GM19372 (cell line): ENCODE measurements around the gene TBC1D10A.
"Not testable (repeated sequence)": the region's sequence is repeated elsewhere in the genome, so short reads cannot be mapped to it uniquely, and the experiment has no call there.

Source experiments
- ATAC-seq: cut with Tn5 transposase; IDR thresholded peaks from one replicate; pipeline ENCODE4 v1.9.1; 2021; ENCODE audit warnings: mild to moderate bottlenecking, low read depth, moderate library complexity; ENCODE audit not compliant: unreplicated experiment

TBC1D10A gene

DNA sequence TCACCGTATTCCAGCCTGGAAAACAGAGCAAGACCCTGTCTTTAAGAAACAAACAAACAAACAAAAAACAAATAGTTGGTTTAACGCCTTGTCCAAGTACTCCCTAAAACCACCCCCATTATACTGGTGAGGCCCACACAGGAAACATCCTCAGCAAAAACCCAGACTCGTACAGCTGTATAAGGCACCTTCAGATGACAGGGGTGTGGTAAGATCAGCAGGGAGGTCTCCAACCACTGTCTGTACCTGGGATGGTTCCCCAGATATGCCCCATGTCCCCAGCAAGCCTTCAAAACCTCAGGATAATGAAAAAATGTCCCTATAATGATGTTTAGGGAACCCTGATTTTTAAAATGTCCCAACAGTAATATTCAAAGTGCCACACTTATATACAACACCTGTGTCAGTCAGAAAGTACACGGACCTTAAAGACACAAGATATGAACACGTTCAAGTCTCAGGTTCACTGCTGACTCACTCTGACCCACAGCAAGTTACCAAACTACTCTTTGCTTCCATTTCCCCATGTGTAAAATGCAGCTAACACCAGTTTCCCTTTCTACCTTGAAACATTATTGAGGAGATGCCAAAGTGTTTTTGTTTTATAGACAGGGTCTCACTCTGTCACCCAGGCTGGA is 20.6 kb upstream of the TBC1D10A start:
- no peak for ATAC-seq

DNA sequence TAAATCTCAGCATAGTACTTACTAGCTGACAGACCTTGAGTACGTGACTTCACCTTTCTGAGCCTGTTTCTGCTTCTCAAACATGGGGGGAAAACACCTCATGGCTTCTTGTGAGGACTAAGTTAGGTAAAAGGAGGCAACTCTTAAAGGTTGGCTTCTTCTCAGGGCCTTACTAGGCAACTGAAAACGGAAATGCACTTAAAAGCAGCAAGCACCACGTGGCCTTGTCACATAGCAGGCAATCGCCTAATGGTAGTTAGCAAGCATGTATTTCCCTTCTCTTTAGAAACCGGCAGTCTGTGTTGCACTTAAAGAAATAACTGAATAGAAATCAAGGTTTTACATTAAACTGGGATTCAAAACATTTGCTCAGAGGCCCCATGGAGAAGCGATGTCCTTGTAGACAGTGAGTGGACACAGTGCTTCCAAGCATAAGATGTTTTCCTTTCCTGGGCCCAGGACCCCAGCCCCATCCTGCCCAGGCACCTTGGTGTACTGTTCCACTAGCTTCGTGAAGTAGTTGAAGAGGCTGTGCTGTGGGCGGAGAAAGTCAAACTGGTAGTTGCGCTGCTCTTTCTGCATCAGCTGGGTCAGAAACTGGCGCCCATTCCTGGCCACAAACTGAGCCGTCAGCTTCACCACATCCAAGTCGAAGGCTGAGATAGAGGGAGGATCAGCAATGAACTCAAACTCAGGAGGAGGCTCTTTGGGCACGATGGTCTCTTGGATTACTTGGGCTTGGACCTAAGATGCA is 17.9 kb upstream of the TBC1D10A start:
- no peak for ATAC-seq

DNA sequence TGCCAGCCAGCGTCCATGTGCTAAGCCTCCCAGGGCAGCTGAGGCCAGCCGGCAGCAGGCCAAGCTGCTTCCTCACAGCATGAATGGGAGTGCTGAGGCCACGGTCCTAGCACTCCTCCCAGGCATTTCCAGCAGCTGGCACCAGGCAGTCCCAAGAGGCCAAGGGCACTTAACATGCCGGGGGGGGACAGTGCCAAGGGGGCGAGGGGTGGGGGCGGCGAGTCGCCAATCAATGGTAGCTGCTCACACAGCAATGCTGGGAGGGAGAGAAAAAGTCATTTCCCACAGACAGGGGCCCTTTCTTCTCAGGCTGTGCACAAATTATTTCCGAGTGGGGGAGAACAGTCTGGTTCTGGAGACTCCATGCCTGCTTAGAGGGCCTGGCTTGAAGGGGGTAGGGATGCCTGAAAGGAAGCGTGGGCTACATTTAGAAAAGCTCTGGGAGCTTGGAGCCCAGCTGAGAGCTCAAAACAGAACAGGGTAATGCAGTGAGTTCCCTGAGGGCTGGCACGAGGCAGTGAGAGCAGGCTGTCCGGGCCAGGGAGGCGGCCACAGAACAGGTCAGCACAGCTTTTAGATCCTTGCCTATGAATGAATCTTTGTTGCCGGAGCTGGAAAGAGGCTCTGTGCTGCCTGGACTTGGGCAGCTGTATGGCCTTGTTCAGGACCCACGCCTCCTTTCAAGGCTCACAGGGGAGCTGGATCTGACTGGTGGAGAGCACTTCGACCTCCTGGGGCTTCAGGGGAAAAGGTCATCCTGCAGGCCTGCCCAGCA is 14.4 kb upstream of the TBC1D10A start:
- no peak for ATAC-seq

DNA sequence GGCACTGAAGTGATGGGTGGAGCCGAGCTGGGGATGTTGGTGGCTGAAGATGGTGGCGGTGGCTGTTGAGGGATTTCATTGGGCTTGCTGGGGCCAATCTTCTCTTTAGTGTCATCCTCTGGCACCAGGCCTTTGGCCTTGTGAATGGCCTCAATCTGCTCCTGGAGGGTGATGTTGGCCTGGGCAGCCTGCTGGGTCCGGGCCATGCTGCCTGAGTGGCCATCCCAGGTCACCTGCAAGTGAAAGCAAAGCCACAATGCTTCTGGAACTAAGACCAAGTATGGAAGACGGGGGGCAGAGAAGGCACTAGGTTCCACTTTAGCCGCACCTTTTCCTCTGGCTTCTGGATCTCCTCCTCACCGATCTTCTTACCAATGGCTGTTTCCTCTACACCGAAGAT is 12.1 kb upstream of the TBC1D10A start:
- no peak for ATAC-seq

DNA sequence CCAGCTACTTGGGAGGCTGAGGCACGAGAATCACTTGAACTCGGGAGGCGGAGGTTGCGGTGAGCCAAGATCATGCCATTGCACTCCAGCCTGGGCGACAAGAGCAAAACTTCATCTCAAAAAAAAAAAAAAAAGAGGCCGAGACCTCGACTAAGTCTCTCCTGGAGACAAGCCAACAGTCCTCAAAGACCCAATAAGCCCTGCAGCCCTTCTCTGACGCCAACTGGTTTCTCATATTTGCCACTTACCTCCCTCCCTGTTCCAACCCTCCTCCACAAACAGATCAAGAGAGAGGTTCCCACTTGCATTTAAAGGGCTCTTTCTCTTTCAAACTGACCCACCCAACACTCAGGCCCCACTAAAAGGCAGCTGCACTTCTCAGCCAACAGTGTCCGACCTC is 11.6 kb upstream of the TBC1D10A start:
- not testable (repeated sequence) for ATAC-seq

DNA sequence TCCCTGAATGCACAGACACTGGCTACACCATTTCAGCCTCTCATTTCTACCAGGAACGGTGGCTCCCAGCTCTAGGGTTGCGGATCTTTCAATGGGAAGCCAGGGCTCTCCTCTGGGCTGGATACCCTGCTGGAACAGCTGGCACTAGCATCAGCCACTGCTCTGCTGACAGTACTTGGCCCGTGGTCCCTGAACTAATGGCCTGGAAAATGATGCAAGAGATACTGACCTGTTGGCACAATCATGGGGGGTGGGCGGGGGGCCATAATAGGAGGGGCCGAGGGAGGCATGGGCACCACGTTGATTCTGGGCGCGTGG is 10.7 kb upstream of the TBC1D10A start:
- ATAC-seq, result no peak

DNA sequence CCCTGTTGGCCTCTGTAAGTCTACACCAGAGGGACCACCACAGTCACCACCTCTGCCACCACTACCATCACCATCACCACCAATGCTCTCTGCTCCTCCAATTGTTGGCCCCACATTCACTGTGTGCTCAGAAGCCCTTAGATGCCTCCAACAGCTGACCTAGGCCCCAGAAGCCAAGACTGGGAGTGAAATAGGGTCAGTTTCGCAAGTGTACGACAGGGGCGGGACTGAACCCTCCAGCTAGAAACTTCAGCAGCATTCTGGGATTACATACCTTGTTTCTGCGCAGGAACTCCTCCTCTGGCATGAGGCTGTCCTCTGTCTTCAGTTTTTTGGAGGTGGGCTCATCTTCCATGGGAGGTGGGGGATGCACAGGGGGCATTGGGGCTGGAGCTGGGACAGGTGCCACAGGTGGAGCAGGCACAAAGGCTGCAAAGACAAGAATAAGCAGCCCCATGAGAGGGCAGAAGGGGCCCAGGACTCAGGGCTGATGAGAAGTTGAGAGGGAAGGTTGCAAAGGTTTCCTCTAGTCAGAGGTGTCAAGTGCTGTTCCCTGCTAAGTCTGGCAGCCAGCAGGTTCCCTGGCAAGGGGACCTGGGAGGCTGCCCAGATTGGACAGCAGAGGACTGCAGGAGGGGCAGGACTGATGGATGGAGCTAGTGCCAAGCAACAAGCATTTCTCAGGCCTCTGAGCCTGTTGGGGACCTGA is 10.2 kb upstream of the TBC1D10A start:
- ATAC-seq, result no peak

DNA sequence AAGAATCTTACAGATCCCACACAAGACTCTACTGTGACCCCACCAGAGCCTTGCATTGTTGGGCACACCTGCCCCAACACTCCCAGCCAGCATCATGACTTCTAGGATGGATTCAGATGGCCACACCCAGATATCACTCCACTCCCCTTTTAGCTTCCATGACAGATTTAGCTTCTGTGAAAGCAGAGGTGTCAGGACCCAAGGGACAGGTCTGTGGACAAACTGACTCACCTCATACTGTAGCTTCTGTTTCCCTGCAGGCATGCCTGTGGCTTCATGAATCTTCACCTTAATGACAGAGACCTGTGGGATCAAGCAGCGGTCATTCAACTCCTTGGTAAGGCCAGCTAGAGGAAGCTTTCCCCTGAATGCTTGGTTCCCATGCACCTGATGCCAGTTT is 8.5 kb upstream of the TBC1D10A start:
- ATAC-seq, result no peak

DNA sequence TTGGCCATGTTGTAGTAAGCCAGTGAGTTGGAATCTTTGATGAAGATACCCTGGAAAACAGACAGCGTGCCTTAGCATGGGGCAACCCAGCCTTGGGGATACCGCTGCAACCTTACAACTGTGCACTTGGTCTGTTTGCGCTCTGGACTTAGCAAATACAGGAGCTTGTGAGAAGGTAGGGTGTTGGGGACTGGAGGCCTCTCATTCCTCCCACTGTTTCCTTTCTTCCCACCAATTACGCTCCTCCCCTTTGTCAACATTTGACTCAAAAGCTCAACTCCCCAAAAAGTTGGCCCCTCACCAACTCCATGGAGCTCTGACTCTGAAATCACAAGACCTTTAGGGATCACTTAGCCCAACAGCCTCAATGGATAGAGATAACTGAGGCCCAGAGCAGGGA is 7.9 kb upstream of the TBC1D10A start:
- no peak for ATAC-seq

DNA sequence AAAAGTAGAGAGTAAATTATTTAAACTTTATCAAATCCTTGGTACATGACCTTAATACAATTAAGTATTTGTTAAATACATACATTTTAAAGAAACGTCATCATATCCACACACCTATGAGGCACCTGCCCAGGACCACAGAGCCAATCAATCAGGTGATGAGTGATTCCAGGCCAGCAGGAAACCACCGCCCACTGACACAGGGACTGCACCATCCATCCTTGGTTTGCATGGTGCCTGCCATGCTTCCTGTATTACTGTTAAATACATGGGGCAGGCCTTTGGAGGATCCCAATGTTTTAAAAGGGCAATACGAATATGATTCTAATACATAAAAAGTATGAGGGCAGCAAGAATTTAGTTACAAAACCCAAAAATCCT is 7.0 kb upstream of the TBC1D10A start:
- no peak for ATAC-seq

DNA sequence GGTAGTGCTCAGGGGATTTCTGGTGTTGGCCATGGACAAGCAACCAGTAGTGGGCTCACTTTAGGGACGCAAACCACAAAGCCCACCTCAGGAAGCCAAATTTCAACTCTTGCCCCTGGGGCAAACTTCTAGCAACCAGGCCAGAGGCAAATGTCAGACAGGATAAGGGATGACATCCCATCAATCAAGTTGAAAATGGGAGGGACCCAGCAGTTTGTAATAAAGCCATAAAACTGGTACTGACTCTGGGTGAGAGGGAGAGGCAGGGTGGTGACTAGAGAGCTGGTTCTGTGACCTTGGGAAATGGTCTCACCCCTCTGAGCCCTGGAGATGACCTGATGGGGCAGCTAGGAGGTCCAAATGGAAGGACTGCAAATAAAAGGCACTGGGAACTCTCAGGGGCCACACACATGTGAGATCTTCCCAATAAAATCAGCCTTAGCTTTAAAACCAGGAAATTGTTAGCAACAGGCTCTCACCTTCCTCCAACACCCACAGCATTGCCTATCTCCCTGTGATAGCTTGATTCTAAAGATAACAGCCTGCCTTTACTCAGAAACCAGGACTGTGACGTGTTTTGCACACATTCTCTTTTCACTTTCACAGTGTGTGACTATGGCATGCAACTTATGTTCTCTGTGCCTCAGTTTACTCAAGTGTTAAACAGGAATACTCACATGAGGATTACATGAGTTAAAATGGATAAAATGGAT is 6.4 kb upstream of the TBC1D10A start:
- no peak for ATAC-seq

DNA sequence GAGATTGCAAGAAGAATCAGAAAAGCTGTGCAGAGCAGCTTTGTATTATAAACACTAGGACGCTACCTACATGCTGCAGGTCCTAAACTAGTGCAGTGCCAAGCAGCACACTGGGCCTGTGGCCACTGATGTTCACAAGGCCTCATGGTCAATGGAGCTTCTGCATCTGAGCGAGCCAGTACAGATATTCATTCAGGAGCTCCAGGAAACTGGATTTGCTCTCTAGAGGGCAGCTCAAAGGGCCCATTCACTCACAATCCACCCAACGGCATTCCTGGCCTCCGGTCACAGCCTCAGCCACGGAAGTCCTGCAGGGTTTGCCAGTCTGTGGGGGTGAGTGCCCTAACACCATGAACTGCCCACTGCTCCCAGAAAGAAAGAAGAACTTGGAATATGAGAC is 5.8 kb upstream of the TBC1D10A start:
- no peak for ATAC-seq

DNA sequence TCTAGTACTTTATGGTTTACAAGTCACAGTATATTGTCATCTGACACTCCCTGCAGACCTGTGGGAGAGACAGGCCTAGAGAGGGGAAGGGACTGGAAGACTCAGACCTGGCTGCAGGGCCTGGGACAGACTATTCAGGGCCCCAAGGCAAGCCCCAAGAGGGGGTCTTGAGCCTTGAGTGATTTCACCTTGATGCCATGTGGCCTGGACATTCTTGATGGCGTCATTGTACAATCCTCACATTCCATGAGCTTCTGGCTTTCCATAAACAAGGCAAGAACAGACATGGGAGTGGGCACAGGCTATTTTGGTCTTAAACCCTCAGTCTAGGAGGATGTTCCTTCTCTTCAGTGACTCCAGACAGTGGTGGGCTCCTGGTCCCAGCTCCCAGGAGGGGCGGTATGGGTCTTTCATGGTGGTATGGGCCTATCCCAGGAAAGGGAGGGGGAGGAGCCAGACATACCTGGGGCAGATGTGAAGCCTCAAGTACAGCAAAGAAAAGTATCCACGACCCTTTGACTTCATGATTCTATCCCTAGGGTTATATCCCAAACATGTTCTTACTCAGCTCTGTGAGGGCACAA is 1.8 kb upstream of the TBC1D10A start:
- ATAC-seq, result no peak

DNA sequence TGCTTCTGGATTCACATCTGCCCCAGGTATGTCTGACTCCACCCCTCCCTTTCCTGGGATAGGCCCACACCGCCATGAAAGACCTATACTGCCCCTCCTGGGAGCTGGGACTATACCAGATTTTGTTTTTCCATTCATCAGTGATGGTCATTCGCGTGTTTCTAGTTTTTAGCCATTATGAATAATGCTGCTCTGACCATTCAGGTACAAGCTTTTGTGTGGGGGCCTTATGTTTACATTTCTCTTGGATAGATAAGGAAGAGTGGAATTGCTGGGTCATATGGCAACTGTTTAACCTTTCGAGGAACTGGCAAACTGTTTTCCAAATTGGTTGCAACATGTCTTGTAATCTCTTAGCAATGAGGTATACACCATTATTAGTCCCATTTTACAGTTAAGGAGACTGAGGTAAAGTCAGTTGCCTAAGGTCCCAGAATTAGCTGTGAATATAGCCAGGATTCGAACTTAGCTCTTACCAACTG is 1.2 kb upstream of the TBC1D10A start:
- no peak for ATAC-seq

DNA sequence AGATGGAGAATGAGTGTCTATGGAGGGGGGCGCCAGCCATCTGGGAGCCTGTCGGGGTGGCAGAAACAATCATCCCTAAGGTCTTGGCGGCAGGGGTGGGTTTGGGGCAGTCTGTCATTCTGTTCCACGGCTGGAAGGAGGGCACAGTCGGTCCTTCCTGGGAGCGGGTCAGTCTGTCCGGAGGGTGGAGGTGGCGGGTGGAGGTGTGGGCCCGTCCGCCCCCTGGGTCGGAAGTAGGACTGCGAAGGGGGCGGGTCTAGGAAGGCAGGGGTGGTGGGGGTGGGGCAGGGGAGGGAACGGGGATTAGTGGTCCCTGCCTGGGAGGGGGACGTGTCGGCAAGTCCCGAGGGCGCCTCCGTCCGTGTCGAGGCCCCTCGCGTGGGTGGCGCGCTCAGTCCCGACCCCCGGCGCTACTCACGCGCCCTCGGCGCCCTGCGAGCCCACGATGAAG is 461 bp downstream of the TBC1D10A start:
- ATAC-seq, result peak; percentile 28

DNA sequence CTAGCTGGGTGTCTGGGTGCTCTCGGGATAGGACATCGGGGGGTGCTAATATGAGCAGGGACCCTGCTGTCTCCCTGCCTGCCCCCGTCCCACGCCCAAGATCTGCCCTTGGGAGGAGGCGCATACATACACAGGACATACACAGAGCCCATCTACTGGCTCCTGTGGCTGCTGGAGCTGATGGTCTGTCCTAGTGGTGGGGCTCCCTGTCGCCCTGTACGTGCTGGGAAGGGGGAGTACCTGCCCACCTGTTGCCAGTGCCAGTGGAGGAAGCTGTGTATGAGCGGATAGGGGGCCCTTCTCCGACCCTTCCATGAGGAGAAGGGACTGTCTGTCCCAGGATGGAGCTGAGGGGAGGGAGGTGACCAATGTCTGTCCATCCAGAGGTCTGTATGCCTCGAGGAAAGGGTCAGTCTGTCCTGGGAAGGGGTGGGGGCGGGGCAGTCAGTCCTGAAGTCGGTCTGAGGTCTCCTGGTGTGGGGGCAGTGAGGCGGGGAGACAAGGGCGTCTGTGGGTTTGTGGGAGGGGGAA is 952 bp downstream of the TBC1D10A start:
- no peak for ATAC-seq

DNA sequence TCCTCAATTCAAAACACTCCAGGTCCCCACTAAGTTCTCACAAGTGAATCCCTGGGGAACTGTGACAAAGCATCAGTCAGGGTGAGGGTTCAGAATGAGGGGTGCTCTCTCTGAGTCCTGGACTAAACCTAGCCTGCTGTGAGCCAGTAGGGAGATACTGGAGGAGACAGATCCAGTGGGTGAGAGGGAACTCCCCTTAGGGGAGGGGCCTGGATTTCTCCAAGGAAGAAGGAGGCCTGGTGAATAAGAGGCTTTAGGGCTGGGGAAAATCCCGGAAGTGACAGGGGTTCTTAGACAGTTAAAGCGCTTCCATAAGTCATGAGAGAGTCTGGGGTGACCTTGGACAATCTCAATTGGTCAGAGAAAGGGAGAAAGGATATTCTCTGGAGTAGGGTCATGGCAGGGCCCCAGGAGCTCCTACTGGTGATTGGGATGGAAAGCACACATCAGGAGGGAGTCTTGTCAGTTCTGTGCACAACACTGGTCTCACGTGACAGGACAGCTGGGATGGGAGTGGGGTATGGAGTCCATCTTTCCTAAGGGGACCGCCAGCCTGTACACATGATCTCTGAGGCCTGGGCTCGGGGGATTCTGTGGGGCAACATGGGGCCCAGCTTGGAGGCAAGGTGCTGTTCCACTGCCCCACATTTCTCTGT is 1.5 kb downstream of the TBC1D10A start:
- ATAC-seq, result no peak

DNA sequence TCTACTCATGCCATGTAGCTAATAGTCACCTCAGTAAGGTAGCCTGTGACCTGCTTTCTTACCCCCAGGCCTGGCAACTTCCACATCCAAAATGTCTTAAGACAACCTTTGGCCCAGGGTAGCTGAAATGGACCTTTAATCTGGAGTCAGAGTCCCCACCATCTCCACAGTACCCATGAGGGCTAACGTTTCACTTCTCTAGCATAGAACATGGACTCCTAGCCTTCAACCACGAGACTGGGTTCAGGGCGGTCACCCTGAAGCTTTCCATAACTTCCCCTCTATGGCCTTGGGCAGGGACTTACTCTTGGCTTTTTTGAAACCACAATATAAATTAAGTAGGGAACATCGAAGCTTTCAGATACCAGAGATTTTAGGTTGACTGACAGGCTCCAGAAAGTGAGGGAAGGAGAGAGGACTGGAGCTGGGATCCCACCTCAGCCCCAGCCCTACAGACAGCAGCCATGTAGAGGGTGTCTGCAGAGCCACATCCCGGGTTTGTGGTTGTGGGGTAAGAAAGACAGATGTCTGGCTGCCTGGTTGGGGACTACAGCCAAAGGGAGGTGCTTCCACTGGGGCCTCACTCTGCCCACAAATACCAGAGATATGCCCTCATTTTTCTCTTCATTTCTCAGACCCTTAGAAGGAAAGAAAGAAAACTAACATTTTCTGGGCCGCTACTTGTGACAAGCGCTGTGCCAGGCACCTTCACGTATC is 2.6 kb downstream of the TBC1D10A start:
- ATAC-seq, result no peak

DNA sequence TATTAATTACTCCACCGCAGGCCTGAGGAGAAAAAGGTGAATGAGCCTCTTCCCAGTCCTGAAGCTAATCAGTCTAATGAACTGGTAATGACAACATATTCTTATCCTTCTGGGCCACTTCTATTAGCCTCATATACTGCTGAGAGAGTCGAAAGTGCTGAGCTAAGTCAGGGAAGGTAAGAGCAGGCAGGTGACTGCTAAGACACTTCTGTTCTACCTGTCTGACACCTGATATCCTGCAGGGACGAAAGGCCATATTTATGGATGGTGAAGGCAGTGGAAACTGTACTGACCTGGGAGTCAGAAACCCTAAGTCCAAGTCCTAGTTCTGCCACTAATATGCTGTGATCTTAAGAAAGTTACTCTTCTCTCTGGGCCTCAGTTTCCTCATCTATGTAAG is 3.5 kb downstream of the TBC1D10A start:
- no peak for ATAC-seq
